A673 (cell line): ENCODE data around the gene PIP4K2A.

Experiments
- EZH2 ChIP-seq: fragments of 200-600 bp; sonication (generic); IDR thresholded peaks from 2 replicates; pipeline ENCODE4 v1.6.1; 2017; ENCODE audit warnings: borderline replicate concordance, low read depth, mild to moderate bottlenecking, mixed read lengths, antibody characterized with exemption, low read length; ENCODE audit not compliant: poor library complexity, severe bottlenecking
- TF ChIP-seq, protein P1 (sequence below): fragments of 300-800, 200-600 bp; sonication (generic); conservative IDR thresholded peaks from 2 replicates; pipeline ENCODE4 v1.5.1; 2017; ENCODE audit warnings: low read depth, mild to moderate bottlenecking, antibody characterized with exemption, low read length, moderate library complexity, mixed read lengths

DNA sequence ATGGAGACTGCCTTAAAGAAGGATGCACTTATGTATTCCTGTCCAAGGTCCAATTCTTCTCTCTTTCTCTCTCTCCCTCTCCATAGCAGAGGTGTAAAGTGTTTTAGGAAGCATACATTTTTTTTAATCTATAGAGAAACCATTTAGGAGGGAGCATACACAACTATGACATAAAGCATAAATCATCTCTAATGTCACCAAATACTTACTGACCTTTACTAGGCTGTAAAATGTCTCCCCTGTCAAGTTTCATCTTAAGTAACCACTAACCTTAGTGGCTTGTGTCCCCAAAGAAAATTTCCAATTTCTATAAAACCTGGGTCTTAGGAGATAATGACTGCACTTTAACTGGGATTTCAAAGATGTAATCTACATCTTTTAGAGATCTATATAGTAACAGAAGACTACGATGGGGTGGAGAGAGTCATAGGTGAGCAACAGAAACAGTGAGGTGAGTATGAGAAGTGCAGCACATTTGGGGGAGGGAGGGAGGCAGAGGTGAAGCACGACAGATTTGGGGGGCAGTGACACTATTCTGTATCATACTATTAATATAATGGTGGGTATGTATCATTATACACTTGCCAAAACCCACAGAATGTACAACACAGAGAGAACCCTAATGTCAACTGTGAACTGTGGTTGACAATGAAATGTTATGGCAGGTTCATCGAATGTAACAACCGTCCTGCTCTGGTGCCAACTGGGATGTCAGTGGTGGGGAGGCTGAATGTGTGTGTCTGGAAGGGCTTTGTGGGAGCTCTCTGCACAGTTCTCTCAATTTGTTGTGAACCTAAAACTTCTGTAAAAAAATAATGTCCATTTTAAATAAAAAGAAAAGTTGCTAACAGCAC lies 79.5 kb downstream of the PIP4K2A start:
- TF ChIP-seq, protein P1, sequence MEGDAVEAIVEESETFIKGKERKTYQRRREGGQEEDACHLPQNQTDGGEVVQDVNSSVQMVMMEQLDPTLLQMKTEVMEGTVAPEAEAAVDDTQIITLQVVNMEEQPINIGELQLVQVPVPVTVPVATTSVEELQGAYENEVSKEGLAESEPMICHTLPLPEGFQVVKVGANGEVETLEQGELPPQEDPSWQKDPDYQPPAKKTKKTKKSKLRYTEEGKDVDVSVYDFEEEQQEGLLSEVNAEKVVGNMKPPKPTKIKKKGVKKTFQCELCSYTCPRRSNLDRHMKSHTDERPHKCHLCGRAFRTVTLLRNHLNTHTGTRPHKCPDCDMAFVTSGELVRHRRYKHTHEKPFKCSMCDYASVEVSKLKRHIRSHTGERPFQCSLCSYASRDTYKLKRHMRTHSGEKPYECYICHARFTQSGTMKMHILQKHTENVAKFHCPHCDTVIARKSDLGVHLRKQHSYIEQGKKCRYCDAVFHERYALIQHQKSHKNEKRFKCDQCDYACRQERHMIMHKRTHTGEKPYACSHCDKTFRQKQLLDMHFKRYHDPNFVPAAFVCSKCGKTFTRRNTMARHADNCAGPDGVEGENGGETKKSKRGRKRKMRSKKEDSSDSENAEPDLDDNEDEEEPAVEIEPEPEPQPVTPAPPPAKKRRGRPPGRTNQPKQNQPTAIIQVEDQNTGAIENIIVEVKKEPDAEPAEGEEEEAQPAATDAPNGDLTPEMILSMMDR, result no peak
- no peak for TF ChIP-seq EZH2
